Measurements from ENCODE around the gene ZNF44. TPM values are rescaled to one million over a fixed set of nuclear protein-coding genes. Genes with fewer than 3 reads are reported as not detected.

Gene ZNF44
- total RNA-seq, 1 experiment from 2014 or later: 5.0 TPM

DNA sequence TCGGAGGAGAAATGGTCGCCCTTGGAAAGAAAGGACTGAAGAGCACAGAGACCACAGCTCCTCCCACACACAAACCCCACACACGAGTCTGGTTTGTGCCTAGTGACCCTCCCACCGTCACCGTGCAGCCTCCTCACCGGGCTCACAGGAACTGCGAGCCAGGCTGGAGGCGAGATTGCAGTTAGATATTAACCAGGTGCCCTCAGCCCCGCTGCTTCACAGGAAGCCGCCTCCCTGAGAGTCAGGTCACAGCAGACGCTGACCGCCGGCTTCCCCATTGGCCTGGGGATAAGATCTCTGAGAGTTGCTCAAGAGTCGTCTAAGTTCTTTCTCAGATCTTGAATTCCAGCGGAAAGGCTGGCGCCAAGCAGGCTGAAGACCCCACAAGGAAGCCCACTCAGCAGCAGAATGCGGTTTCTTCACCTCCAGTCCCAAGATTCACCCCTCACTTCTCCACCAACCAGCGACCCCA lies 870 bp downstream of the ZNF44 start:
- H3K27ac ChIP-seq: no peak overlapping the region
- H3F3A ChIP-seq (ENCODE audit: insufficient read depth, low read depth): no peaks in the 10 kb centered on the region
- no peaks in the 10 kb centered on the region for H3K27me3 ChIP-seq (ENCODE audit: insufficient read depth, low read depth)
- CTCF ChIA-PET: no interaction called here
- peak overlapping the region; percentile 79 for H3K4me2 ChIP-seq
- TF ChIP-seq, protein P1, sequence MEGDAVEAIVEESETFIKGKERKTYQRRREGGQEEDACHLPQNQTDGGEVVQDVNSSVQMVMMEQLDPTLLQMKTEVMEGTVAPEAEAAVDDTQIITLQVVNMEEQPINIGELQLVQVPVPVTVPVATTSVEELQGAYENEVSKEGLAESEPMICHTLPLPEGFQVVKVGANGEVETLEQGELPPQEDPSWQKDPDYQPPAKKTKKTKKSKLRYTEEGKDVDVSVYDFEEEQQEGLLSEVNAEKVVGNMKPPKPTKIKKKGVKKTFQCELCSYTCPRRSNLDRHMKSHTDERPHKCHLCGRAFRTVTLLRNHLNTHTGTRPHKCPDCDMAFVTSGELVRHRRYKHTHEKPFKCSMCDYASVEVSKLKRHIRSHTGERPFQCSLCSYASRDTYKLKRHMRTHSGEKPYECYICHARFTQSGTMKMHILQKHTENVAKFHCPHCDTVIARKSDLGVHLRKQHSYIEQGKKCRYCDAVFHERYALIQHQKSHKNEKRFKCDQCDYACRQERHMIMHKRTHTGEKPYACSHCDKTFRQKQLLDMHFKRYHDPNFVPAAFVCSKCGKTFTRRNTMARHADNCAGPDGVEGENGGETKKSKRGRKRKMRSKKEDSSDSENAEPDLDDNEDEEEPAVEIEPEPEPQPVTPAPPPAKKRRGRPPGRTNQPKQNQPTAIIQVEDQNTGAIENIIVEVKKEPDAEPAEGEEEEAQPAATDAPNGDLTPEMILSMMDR (conservative IDR thresholded peaks at IDR 0.05): no peak
- TF ChIP-seq EZH2 (IDR thresholded peaks at IDR 0.05; ENCODE audit: low read depth): no peak
- no TSS peak for BruUV-seq (replicated peaks)
- H2AFZ ChIP-seq: peak overlapping the region; percentile 86
- H3K4me3 ChIP-seq: peak overlapping the region; percentile 67
- H3K9me3 ChIP-seq (ENCODE audit: insufficient read depth, low read depth): no peaks in the 10 kb centered on the region
- no peaks in the 10 kb centered on the region for H4K20me1 ChIP-seq (ENCODE audit: insufficient read depth)
- DNase-seq: peak; percentile 62 to 84
- POLR2A ChIA-PET (ENCODE audit: unreplicated experiment): no interaction called here
- H3K4me1 ChIP-seq (replicated peaks; ENCODE audit: insufficient read depth): peaks cover 7% of the 10 kb centered on the region; the same call in 1 of the 2 replicates
- no peaks in the 10 kb centered on the region for H3K9me2 ChIP-seq (ENCODE audit: insufficient read depth)
- no peaks in the 10 kb centered on the region for H3K36me3 ChIP-seq (ENCODE audit: low read depth)
- intact Hi-C loops (cut with micrococcal nuclease; ENCODE audit: unreplicated experiment): loop anchor here (1.0 to 2.0 kb wide), 2 partner anchors 146 to 257 kb away; partner anchors contain the start of gene ZNF564
- H3K79me2 ChIP-seq (ENCODE audit: low read depth): no peaks in the 10 kb centered on the region

DNA sequence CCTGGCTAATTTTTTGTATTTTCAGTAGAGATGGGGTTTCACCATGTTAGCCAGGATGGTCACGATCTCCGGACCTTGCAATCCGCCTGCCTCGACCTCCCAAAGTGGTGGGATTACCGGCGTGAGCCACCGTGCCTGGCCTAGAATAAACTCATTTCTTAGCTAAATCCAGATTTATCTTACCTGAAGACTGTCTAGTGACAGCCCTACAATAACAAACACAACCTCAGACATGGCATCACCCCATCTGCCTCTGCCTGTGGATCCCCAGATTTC lies 5.0 kb downstream of the ZNF44 start:
- POLR2A ChIA-PET (ENCODE audit: unreplicated experiment): no interaction called here
- H2AFZ ChIP-seq: no peak overlapping the region
- H3K79me2 ChIP-seq (ENCODE audit: low read depth): no peaks in the 10 kb centered on the region
- no peaks in the 10 kb centered on the region for H3K9me3 ChIP-seq (ENCODE audit: insufficient read depth, low read depth)
- H3F3A ChIP-seq (ENCODE audit: insufficient read depth, low read depth): no peaks in the 10 kb centered on the region
- CTCF ChIA-PET: no interaction called here
- TF ChIP-seq EZH2 (IDR thresholded peaks at IDR 0.05; ENCODE audit: low read depth): no peak
- TF ChIP-seq, protein P1 (conservative IDR thresholded peaks at IDR 0.05): no peak
- DNase-seq: no peak
- H3K4me2 ChIP-seq: no peak overlapping the region
- no peaks in the 10 kb centered on the region for H4K20me1 ChIP-seq (ENCODE audit: insufficient read depth)
- H3K27me3 ChIP-seq (ENCODE audit: insufficient read depth, low read depth): no peaks in the 10 kb centered on the region
- intact Hi-C loops (cut with micrococcal nuclease; ENCODE audit: unreplicated experiment): no loop called here
- H3K9me2 ChIP-seq (ENCODE audit: insufficient read depth): no peaks in the 10 kb centered on the region
- H3K27ac ChIP-seq: no peak overlapping the region
- peaks cover 7% of the 10 kb centered on the region; the same call in 1 of the 2 replicates for H3K4me1 ChIP-seq (replicated peaks; ENCODE audit: insufficient read depth)
- no peaks in the 10 kb centered on the region for H3K36me3 ChIP-seq (ENCODE audit: low read depth)
- no TSS peak for BruUV-seq (replicated peaks)
- H3K4me3 ChIP-seq: no peak overlapping the region

DNA sequence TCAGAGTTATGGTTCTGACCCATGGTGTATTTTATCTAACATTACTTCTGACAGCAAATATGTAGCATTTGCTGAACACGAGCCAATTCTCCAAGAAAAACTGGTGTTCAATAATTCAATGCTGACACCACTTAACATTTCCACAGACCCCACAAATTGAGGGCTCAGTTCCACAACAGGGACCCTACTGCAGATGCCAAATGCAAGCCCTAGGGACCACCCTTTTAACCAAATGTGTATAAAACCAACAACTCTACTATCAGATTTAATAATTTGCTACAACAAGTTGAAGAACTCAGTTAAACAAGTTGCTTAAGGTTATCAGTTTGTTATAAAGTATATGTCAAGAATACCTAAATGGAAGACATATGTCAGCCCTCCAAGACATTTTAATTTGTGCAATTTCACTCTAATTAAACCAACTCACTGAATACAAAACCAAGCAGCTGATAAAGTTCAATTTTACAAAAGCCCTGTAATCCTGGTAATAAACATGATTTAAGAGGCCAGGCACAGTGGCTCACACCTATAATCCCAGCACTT lies 6.7 kb downstream of the ZNF44 start:
- BruUV-seq (replicated peaks): no TSS peak
- intact Hi-C loops (cut with micrococcal nuclease; ENCODE audit: unreplicated experiment): no loop called here
- TF ChIP-seq EZH2 (IDR thresholded peaks at IDR 0.05; ENCODE audit: low read depth): no peak
- TF ChIP-seq, protein P1 (conservative IDR thresholded peaks at IDR 0.05): no peak
- Histone ChIP-seq H3K27ac (no peak overlapping the region), H3K9me2 (ENCODE audit: insufficient read depth) (no peaks in the 10 kb centered on the region), H3K9me3 (ENCODE audit: insufficient read depth, low read depth) (no peaks in the 10 kb centered on the region), H2AFZ (no peak overlapping the region), H3K4me2 (no peak overlapping the region), H3F3A (ENCODE audit: insufficient read depth, low read depth) (no peaks in the 10 kb centered on the region), H3K79me2 (ENCODE audit: low read depth) (no peaks in the 10 kb centered on the region), H4K20me1 (ENCODE audit: insufficient read depth) (no peaks in the 10 kb centered on the region), H3K27me3 (ENCODE audit: insufficient read depth, low read depth) (no peaks in the 10 kb centered on the region), H3K4me3 (no peak overlapping the region), H3K36me3 (ENCODE audit: low read depth) (no peaks in the 10 kb centered on the region), H3K4me1 (replicated peaks; ENCODE audit: insufficient read depth) (peaks cover 7% of the 10 kb centered on the region; the same call in 1 of the 2 replicates)
- ChIA-PET CTCF (no interaction called here), POLR2A (ENCODE audit: unreplicated experiment) (no interaction called here)
- DNase-seq: no peak
